Type B pancreatic cell (in vitro differentiated cells): Measurements from ENCODE around the gene EDRF1. TPM values are rescaled to one million over a fixed set of nuclear protein-coding genes. Genes with fewer than 3 reads are reported as not detected.
"Not testable (repeated sequence)": the region's sequence is repeated elsewhere in the genome, so short reads cannot be mapped to it uniquely, and the experiment has no call there.

Experiments
- DNase-seq: peaks from one replicate; pipeline ENCODE4 v3.0.0; 2021; ENCODE audit warnings: mixed read lengths; ENCODE audit not compliant: unreplicated experiment; ENCODE audit errors: extremely low spot score
- H3K27ac Mint-ChIP-seq: 2 replicates; pipeline ENCODE4 v1.8.0; 2021; ENCODE audit warnings: mild to moderate bottlenecking, mixed read lengths
- H3K27me3 Mint-ChIP-seq: 2 replicates; pipeline ENCODE4 v1.8.0; 2021; ENCODE audit warnings: mixed read lengths
- H3K36me3 Mint-ChIP-seq: 2 replicates; pipeline ENCODE4 v1.8.0; 2021; ENCODE audit warnings: mixed read lengths
- H3K4me1 Mint-ChIP-seq: one replicate; pipeline ENCODE4 v1.8.0; 2021; ENCODE audit warnings: mixed read lengths; ENCODE audit not compliant: unreplicated experiment
- H3K4me3 Mint-ChIP-seq: 2 replicates; pipeline ENCODE4 v1.8.0; 2021; ENCODE audit warnings: mild to moderate bottlenecking, mixed read lengths
- H3K9me3 Mint-ChIP-seq: 2 replicates; pipeline ENCODE4 v1.8.0; 2021; ENCODE audit warnings: mixed read lengths
- CTCF ChIP-seq: fragments of 200-600 bp; sonication (generic); conservative IDR thresholded peaks from 2 replicates; pipeline ENCODE4 v1.5.0; 2021; ENCODE audit warnings: antibody characterized with exemption, mild to moderate bottlenecking
- total RNA-seq: library from RNA; stranded (reverse); gene quantifications from 2 replicates; pipeline ENCODE4 v1.2.1, GENCODE V29; 2021; ENCODE audit warnings: low replicate concordance

Gene EDRF1
- total RNA-seq, 1 donor from 2014 or later = 35.4 TPM

GRCh38 chr10:125692601-125693523, 26.6 kb upstream of the EDRF1 start:
- H3K4me3 Mint-ChIP-seq = no peak overlapping the region
- H3K4me1 Mint-ChIP-seq = peaks cover 17% of the 10 kb centered on the region
- no peak for TF ChIP-seq CTCF
- H3K9me3 Mint-ChIP-seq = no peaks in the 10 kb centered on the region
- H3K27ac Mint-ChIP-seq = no peak overlapping the region
- peaks cover 5% of the 10 kb centered on the region for H3K27me3 Mint-ChIP-seq
- DNase-seq = no peak
- no peaks in the 10 kb centered on the region for H3K36me3 Mint-ChIP-seq

- Mint-ChIP-seq H3K4me1 (peaks cover 17% of the 10 kb centered on the region), H3K4me3 (no peak overlapping the region), H3K36me3 (no peaks in the 10 kb centered on the region), H3K27me3 (peaks cover 5% of the 10 kb centered on the region), H3K9me3 (no peaks in the 10 kb centered on the region), H3K27ac (no peak overlapping the region)
- DNase-seq = no peak
- no peak for TF ChIP-seq CTCF
These were observed 26.0 kb upstream of the EDRF1 start for GRCh38 chr10:125693524-125693847.

- no peaks in the 10 kb centered on the region for H3K9me3 Mint-ChIP-seq
- H3K27ac Mint-ChIP-seq = no peak overlapping the region
- no peak for DNase-seq
- peaks cover under 1% of the 10 kb centered on the region for H3K27me3 Mint-ChIP-seq
- TF ChIP-seq CTCF = no peak
- H3K36me3 Mint-ChIP-seq = no peaks in the 10 kb centered on the region
- no peak overlapping the region for H3K4me3 Mint-ChIP-seq
- H3K4me1 Mint-ChIP-seq = peaks cover 13% of the 10 kb centered on the region
These were observed 24.6 kb upstream of the EDRF1 start for GRCh38 chr10:125694883-125695282.

- not testable (repeated sequence) for H3K9me3 Mint-ChIP-seq, H3K36me3 Mint-ChIP-seq, H3K4me1 Mint-ChIP-seq, H3K27ac Mint-ChIP-seq, DNase-seq, H3K27me3 Mint-ChIP-seq, H3K4me3 Mint-ChIP-seq
These were observed 22.6 kb upstream of the EDRF1 start for GRCh38 chr10:125696884-125697283.

GRCh38 chr10:125698481-125698998, 21.0 kb upstream of the EDRF1 start:
- H3K36me3 Mint-ChIP-seq = no peaks in the 10 kb centered on the region
- peaks cover 5% of the 10 kb centered on the region for H3K9me3 Mint-ChIP-seq
- H3K4me1 Mint-ChIP-seq = no peaks in the 10 kb centered on the region
- no peaks in the 10 kb centered on the region for H3K27me3 Mint-ChIP-seq
- no peak overlapping the region for H3K4me3 Mint-ChIP-seq
- no peak for DNase-seq
- H3K27ac Mint-ChIP-seq = no peak overlapping the region
- no peak for TF ChIP-seq CTCF

GRCh38 chr10:125699562-125700143, 19.9 kb upstream of the EDRF1 start:
- peaks cover 5% of the 10 kb centered on the region for H3K9me3 Mint-ChIP-seq
- H3K27ac Mint-ChIP-seq = no peak overlapping the region
- H3K27me3 Mint-ChIP-seq = no peaks in the 10 kb centered on the region

More at GRCh38 chr10:125699562-125700143, 19.9 kb upstream of the EDRF1 start:
- H3K36me3 Mint-ChIP-seq = no peaks in the 10 kb centered on the region
- no peak overlapping the region for H3K4me3 Mint-ChIP-seq
- no peak for DNase-seq
- TF ChIP-seq CTCF = no peak
- no peaks in the 10 kb centered on the region for H3K4me1 Mint-ChIP-seq
